RWPE2 (cell line): Measurements from ENCODE around the gene AGTRAP.

Experiments used
- ATAC-seq: fragments of 200-7000 bp; cut with Tn5 transposase; 3 replicates; pipeline ENCODE4 v1.9.1; 2021; ENCODE audit warnings: low read depth
- DNase-seq: peaks from one replicate; pipeline ENCODE4 v3.0.0-alpha.2; 2020; ENCODE audit warnings: low spot score
- H3K27ac ChIP-seq: fragments of 450-650 bp; 2 replicates; pipeline ENCODE4 v1.5.1; 2017; ENCODE audit warnings: mild to moderate bottlenecking; ENCODE audit not compliant: poor library complexity, severe bottlenecking
- H3K27me3 ChIP-seq: fragments of 250-450 bp; sonication (Bioruptor Pico); 2 replicates; pipeline ENCODE4 v1.5.1; 2021; ENCODE audit warnings: mild to moderate bottlenecking, moderate library complexity; ENCODE audit not compliant: insufficient read depth, poor library complexity, severe bottlenecking
- H3K36me3 ChIP-seq: fragments of 250-450 bp; sonication (Bioruptor Pico); 2 replicates; pipeline ENCODE4 v1.5.1; 2020; ENCODE audit warnings: low read depth, mild to moderate bottlenecking, moderate library complexity
- H3K4me1 ChIP-seq: fragments of 250-450 bp; sonication (Bioruptor Pico); 2 replicates; pipeline ENCODE4 v1.5.1; 2021; ENCODE audit warnings: mild to moderate bottlenecking, moderate library complexity; ENCODE audit not compliant: insufficient read depth, poor library complexity, severe bottlenecking
- H3K4me3 ChIP-seq: fragments of 250-450 bp; sonication (Bioruptor Pico); 2 replicates; pipeline ENCODE4 v1.5.1; 2021; ENCODE audit warnings: mild to moderate bottlenecking, moderate library complexity; ENCODE audit not compliant: severe bottlenecking
- H3K9me3 ChIP-seq: fragments of 250-450 bp; sonication (Bioruptor Pico); 2 replicates; pipeline ENCODE4 v1.5.1; 2021; ENCODE audit warnings: mild to moderate bottlenecking, moderate library complexity; ENCODE audit not compliant: severe bottlenecking
- TF ChIP-seq, protein P1 (sequence below): fragments of 450-650 bp; IDR thresholded peaks from one replicate; pipeline ENCODE4 v1.5.1; 2017; ENCODE audit warnings: mild to moderate bottlenecking, moderate library complexity; ENCODE audit not compliant: poor library complexity, severe bottlenecking

Gene AGTRAP

DNA sequence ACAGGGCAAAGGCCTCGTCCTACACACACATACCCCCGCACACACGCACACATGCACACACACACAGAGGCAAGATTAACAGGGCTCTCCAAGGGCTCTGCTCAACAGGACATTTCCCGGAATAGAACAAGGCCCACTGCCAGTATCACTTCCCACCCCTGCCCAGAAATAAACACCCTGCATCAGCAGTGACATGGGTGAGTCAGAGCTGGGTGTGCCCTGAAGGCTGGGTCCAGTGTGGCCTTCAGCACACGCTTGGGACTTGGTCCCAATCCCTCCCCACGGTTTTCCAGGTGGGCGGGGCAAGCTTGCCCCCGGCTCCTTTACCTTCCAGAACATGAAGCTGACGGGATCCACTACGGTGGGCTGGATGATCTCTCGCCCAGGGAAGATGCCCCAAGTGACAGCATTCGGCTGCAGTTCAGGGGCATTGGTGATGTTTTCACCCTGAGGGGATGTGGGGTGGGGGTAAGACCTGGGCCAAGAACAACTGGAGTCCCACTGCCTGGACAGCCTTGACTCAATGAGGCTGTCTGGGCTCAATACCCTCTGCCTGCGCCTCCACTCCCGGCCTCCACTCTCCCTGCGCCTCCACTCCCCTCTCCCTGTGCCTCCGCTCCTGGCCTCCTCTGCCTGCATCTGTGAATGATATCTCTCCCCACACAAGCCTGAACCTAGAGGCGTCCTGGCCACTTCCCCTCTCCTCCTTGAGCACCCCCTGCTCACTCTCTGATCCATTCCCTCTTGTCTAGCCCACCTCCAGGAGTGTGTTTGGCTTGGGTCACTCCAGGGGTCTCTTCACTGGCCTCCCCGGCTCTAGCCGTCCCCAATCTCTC is 55.2 kb downstream of the AGTRAP start:
- ATAC-seq, result peak; percentile 67
- H3K36me3 ChIP-seq, result peaks cover 26% of the 10 kb centered on the region
- H3K4me3 ChIP-seq, result no peak overlapping the region
- H3K27ac ChIP-seq, result no peak overlapping the region
- no peak for DNase-seq
- no peaks in the 10 kb centered on the region for H3K9me3 ChIP-seq
- no peaks in the 10 kb centered on the region for H3K27me3 ChIP-seq
- TF ChIP-seq, protein P1, sequence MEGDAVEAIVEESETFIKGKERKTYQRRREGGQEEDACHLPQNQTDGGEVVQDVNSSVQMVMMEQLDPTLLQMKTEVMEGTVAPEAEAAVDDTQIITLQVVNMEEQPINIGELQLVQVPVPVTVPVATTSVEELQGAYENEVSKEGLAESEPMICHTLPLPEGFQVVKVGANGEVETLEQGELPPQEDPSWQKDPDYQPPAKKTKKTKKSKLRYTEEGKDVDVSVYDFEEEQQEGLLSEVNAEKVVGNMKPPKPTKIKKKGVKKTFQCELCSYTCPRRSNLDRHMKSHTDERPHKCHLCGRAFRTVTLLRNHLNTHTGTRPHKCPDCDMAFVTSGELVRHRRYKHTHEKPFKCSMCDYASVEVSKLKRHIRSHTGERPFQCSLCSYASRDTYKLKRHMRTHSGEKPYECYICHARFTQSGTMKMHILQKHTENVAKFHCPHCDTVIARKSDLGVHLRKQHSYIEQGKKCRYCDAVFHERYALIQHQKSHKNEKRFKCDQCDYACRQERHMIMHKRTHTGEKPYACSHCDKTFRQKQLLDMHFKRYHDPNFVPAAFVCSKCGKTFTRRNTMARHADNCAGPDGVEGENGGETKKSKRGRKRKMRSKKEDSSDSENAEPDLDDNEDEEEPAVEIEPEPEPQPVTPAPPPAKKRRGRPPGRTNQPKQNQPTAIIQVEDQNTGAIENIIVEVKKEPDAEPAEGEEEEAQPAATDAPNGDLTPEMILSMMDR, result no peak
- peaks cover 15% of the 10 kb centered on the region for H3K4me1 ChIP-seq

DNA sequence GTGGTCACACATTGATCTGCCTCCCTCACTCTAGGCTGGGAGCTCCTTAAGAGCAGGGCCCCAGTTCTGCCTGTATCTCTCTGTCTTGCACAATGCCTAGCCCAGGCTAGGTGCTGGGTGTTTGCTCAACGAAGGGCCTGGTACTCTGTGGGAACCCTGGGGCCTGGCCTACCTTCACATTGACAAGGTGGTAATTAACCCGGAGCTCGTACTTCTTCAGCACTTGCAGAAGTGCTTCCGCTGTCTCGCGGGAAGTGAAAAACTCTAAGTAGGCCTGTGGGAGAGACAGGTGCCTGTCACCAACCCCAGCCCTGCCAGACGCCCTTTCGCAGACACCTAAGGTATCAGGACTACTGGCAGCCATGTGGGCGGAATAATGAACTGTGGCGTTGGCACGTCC is 56.2 kb downstream of the AGTRAP start:
- no peaks in the 10 kb centered on the region for H3K27me3 ChIP-seq
- ATAC-seq (no peak), DNase-seq (no peak)
- H3K4me3 ChIP-seq, result no peak overlapping the region
- TF ChIP-seq, protein P1, result no peak
- H3K36me3 ChIP-seq, result peaks cover 32% of the 10 kb centered on the region
- peaks cover 15% of the 10 kb centered on the region for H3K4me1 ChIP-seq
- H3K27ac ChIP-seq, result no peak overlapping the region
- no peaks in the 10 kb centered on the region for H3K9me3 ChIP-seq

DNA sequence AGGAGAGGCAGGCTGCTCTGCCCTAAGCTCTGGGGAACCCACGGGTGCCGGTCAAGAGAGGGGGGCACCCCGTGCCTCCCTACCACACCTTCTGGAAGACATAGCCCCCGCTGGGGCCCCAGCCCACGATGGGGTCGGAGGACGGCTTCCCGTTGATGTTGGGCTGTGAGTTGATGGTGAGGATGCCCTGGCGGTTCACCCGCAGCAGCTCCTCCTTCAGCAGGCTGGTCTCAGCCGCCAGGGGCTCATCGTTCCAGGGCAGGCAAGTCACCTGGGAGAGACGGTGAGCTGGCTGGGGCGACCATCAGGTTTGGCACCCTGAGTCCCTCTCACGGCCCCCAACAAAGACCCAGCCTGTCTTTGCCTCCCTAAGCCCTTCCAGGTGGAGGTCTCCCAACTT is 57.9 kb downstream of the AGTRAP start:
- peaks cover 46% of the 10 kb centered on the region for H3K36me3 ChIP-seq
- ATAC-seq (no peak), DNase-seq (no peak)
- no peak overlapping the region for H3K27ac ChIP-seq
- no peaks in the 10 kb centered on the region for H3K9me3 ChIP-seq
- TF ChIP-seq, protein P1, result no peak
- H3K4me3 ChIP-seq, result no peak overlapping the region
- H3K27me3 ChIP-seq, result no peaks in the 10 kb centered on the region
- H3K4me1 ChIP-seq, result peaks cover 8% of the 10 kb centered on the region

DNA sequence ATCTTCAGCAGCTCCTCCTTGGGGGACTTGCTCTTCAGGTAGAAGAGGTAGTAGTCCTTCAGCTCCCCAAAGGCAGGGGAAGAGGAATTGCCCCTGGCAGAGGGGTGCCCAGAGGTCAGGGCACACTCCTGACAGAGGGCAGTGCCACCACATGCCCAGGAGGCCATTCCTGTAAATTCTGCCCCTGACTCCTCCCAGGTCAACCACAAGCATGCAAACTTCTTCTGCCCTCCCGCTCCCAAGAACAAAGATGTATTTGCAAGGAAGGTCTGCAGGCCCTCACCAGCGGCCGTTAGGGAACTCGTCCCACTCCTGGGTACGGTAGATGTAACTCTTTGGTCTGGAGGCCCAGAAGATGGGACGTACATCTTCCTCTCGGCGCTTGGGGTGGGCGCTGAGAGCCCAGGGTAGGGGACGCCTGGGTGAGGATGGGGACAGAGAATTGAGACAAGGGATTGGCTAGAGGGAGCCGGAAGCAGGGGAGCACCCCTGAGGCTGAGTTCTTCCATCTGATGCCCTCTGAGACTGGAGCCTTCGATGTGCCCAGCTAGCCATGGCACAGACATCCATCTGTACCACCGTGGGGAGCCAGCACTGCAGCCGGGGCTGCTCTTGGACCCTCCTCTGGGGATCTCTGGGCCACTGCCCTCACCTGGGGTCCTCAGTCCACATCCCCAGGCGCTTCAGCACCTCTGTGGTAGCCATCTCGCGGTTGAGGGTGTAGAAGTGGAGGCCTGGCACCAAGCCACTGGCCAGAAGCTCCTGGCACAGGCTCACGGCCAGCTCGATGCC is 58.7 kb downstream of the AGTRAP start:
- peaks cover 47% of the 10 kb centered on the region for H3K36me3 ChIP-seq
- ATAC-seq (no peak), DNase-seq (no peak)
- no peak overlapping the region for H3K4me3 ChIP-seq
- TF ChIP-seq, protein P1, result no peak
- H3K4me1 ChIP-seq, result peaks cover 8% of the 10 kb centered on the region
- no peaks in the 10 kb centered on the region for H3K9me3 ChIP-seq
- no peaks in the 10 kb centered on the region for H3K27me3 ChIP-seq
- no peak overlapping the region for H3K27ac ChIP-seq
